Astrocyte (in vitro differentiated cells and primary cell): ENCODE measurements around the gene ADAMTS9. TPM values are rescaled to one million over a fixed set of nuclear protein-coding genes. Genes with fewer than 3 reads are reported as not detected.

Experiments used
- DNase-seq: peaks from one replicate; pipeline ENCODE4 v3.0.0-alpha.2; 2010; ENCODE audit warnings: low read depth
- FAIRE-seq: peaks from 2 replicates; lab custom pipeline; 2011; peaks lifted over from hg19 to GRCh38; lab: Jason Lieb, UNC
- H2AFZ ChIP-seq: 2 replicates; pipeline ENCODE4 v1.6.0; 2012; ENCODE audit warnings: low read depth, low read length, inconsistent platforms
- H3K27ac ChIP-seq: 2 replicates; pipeline ENCODE4 v1.5.1; 2011; ENCODE audit warnings: low read depth, low read length, inconsistent platforms
- H3K27me3 ChIP-seq: 2 replicates; pipeline ENCODE4 v1.6.0; 2011; ENCODE audit warnings: low read length, inconsistent platforms; ENCODE audit not compliant: insufficient read depth
- H3K36me3 ChIP-seq: 2 replicates; pipeline ENCODE4 v1.5.1; 2011; ENCODE audit warnings: low read length, inconsistent platforms; ENCODE audit not compliant: insufficient read depth
- H3K4me1 ChIP-seq: 2 replicates; pipeline ENCODE4 v1.5.1; 2011; ENCODE audit warnings: low read length, inconsistent platforms; ENCODE audit not compliant: insufficient read depth
- H3K4me2 ChIP-seq: 2 replicates; pipeline ENCODE4 v1.6.0; 2012; ENCODE audit warnings: low read length, inconsistent platforms
- H3K4me3 ChIP-seq: 2 replicates; pipeline ENCODE4 v1.5.1; 2011; ENCODE audit warnings: low read depth, mild to moderate bottlenecking, low read length, inconsistent platforms; ENCODE audit not compliant: insufficient read depth
- H3K79me2 ChIP-seq: 2 replicates; pipeline ENCODE4 v1.6.0; 2012; ENCODE audit warnings: mild to moderate bottlenecking, low read length, inconsistent platforms; ENCODE audit not compliant: insufficient read depth
- H3K9ac ChIP-seq: 2 replicates; pipeline ENCODE4 v1.6.0; 2012; ENCODE audit warnings: mild to moderate bottlenecking, low read length, inconsistent platforms
- H3K9me3 ChIP-seq: 2 replicates; pipeline ENCODE4 v1.5.1; 2012; ENCODE audit warnings: low read depth, mild to moderate bottlenecking, low read length, inconsistent platforms; ENCODE audit not compliant: insufficient read depth
- H4K20me1 ChIP-seq: 2 replicates; pipeline ENCODE4 v1.6.0; 2012; ENCODE audit warnings: low read length, inconsistent platforms; ENCODE audit not compliant: insufficient read depth
- H3K27ac Mint-ChIP-seq: one replicate; pipeline ENCODE4 v1.8.0; 2021; ENCODE audit warnings: mild to moderate bottlenecking, mixed read lengths; ENCODE audit not compliant: unreplicated experiment
- H3K27me3 Mint-ChIP-seq: one replicate; pipeline ENCODE4 v1.8.0; 2021; ENCODE audit warnings: low read depth, mixed read lengths; ENCODE audit not compliant: unreplicated experiment
- H3K36me3 Mint-ChIP-seq: one replicate; pipeline ENCODE4 v1.8.0; 2021; ENCODE audit warnings: low read depth, mixed read lengths; ENCODE audit not compliant: unreplicated experiment
- H3K4me1 Mint-ChIP-seq: one replicate; pipeline ENCODE4 v1.8.0; 2021; ENCODE audit warnings: low read depth, mixed read lengths; ENCODE audit not compliant: unreplicated experiment
- H3K4me3 Mint-ChIP-seq: one replicate; pipeline ENCODE4 v1.8.0; 2021; ENCODE audit warnings: mild to moderate bottlenecking, moderate library complexity, mixed read lengths; ENCODE audit not compliant: unreplicated experiment
- H3K9me3 Mint-ChIP-seq: one replicate; pipeline ENCODE4 v1.8.0; 2021; ENCODE audit warnings: mild to moderate bottlenecking, mixed read lengths; ENCODE audit not compliant: unreplicated experiment
- EZH2 ChIP-seq: IDR thresholded peaks from 2 replicates; pipeline ENCODE4 v1.6.1; 2012; ENCODE audit warnings: mild to moderate bottlenecking, low read length, inconsistent platforms; ENCODE audit not compliant: insufficient read depth
- total RNA-seq: library from RNA; stranded (reverse); gene quantifications from 2 replicates; pipeline ENCODE4 v1.2.1, GENCODE V29; 2021
- TF ChIP-seq, protein P1 (sequence below): IDR thresholded peaks from 2 replicates; pipeline ENCODE4 v1.5.1; 2011; ENCODE audit warnings: low read depth, mild to moderate bottlenecking, inconsistent platforms, low read length, moderate library complexity; ENCODE audit not compliant: insufficient read depth

ADAMTS9 gene
- total RNA-seq, 1 donor from 2014 or later = 8.3 TPM

DNA sequence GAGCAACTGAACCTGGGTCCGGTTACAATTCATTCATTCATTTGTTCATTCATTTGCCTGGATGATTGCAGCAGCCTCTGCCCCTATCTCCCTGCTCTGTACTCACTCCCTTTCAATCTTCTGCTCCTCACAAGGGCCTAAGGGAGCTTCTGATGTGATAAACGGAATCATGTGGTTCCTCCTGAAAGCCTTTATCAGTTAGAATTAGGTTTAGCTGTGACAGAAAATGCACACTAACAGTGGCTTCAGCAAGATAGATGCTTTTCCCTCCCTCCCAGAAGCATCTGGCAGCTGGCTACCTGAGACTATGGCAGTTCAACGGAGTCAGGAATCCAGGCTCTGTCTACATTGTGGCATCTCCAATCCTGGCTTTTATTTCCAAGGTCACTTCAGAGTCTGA is 196.0 kb downstream of the ADAMTS9 start:
- no peak for FAIRE-seq

DNA sequence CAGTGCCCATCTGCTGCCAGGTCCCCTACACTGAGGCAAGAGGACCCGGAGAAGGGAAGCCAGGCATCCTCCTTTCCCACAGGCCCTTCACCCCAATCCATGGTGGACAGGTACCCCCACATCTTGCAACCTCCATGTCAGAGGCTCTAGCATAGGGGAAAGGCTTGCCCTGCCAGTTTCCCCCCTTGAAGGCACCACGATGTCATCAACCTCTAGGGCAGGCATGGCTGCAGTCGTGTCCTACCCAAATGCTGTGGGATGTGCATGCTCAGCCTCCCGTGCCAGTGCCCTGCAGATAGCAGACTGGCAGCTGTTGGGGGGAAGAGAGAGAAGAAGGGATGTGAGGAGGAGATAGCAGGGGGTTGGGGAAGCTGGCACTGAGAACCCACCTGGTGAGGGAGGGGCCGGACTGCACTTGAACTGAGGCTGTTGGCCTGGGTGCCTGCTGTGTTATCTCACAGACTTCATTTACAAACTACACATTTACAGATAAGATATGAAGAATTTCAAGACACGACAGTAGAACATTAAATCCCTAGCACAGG is 197.5 kb downstream of the ADAMTS9 start:
- Mint-ChIP-seq H3K36me3 (no peaks in the 10 kb centered on the region), H3K4me1 (peaks cover 8% of the 10 kb centered on the region), H3K9me3 (no peaks in the 10 kb centered on the region), H3K27me3 (peaks cover 19% of the 10 kb centered on the region), H3K4me3 (no peak overlapping the region), H3K27ac (no peak overlapping the region)
- Histone ChIP-seq H4K20me1 (no peaks in the 10 kb centered on the region), H3K4me1 (no peaks in the 10 kb centered on the region), H3K9ac (no peak overlapping the region), H3K79me2 (no peaks in the 10 kb centered on the region), H3K4me2 (no peak overlapping the region), H2AFZ (no peak overlapping the region), H3K27me3 (peaks cover 24% of the 10 kb centered on the region), H3K9me3 (no peaks in the 10 kb centered on the region), H3K27ac (no peak overlapping the region), H3K36me3 (no peaks in the 10 kb centered on the region), H3K4me3 (no peak overlapping the region)
- TF ChIP-seq EZH2 = no peak
- TF ChIP-seq, protein P1, sequence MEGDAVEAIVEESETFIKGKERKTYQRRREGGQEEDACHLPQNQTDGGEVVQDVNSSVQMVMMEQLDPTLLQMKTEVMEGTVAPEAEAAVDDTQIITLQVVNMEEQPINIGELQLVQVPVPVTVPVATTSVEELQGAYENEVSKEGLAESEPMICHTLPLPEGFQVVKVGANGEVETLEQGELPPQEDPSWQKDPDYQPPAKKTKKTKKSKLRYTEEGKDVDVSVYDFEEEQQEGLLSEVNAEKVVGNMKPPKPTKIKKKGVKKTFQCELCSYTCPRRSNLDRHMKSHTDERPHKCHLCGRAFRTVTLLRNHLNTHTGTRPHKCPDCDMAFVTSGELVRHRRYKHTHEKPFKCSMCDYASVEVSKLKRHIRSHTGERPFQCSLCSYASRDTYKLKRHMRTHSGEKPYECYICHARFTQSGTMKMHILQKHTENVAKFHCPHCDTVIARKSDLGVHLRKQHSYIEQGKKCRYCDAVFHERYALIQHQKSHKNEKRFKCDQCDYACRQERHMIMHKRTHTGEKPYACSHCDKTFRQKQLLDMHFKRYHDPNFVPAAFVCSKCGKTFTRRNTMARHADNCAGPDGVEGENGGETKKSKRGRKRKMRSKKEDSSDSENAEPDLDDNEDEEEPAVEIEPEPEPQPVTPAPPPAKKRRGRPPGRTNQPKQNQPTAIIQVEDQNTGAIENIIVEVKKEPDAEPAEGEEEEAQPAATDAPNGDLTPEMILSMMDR = no peak
- no peak for FAIRE-seq
- no peak for DNase-seq

More for the DNA sequence above, 196.0 kb downstream of the ADAMTS9 start:
- peaks cover 8% of the 10 kb centered on the region for H3K4me1 Mint-ChIP-seq
- H3K27ac Mint-ChIP-seq = no peak overlapping the region
- no peaks in the 10 kb centered on the region for H3K36me3 ChIP-seq
- TF ChIP-seq EZH2 = no peak
- TF ChIP-seq, protein P1 = no peak
- H3K27ac ChIP-seq = no peak overlapping the region
- no peak overlapping the region for H3K4me3 Mint-ChIP-seq
- H4K20me1 ChIP-seq = no peaks in the 10 kb centered on the region
- no peak overlapping the region for H3K9ac ChIP-seq
- no peak overlapping the region for H3K4me2 ChIP-seq
- H3K27me3 Mint-ChIP-seq = peaks cover 25% of the 10 kb centered on the region
- peaks cover 24% of the 10 kb centered on the region for H3K27me3 ChIP-seq
- no peaks in the 10 kb centered on the region for H3K9me3 ChIP-seq
- no peak overlapping the region for H3K4me3 ChIP-seq
- no peaks in the 10 kb centered on the region for H3K79me2 ChIP-seq
- H3K4me1 ChIP-seq = no peaks in the 10 kb centered on the region
- H3K9me3 Mint-ChIP-seq = no peaks in the 10 kb centered on the region
- H3K36me3 Mint-ChIP-seq = no peaks in the 10 kb centered on the region
- no peak for DNase-seq
- H2AFZ ChIP-seq = no peak overlapping the region

DNA sequence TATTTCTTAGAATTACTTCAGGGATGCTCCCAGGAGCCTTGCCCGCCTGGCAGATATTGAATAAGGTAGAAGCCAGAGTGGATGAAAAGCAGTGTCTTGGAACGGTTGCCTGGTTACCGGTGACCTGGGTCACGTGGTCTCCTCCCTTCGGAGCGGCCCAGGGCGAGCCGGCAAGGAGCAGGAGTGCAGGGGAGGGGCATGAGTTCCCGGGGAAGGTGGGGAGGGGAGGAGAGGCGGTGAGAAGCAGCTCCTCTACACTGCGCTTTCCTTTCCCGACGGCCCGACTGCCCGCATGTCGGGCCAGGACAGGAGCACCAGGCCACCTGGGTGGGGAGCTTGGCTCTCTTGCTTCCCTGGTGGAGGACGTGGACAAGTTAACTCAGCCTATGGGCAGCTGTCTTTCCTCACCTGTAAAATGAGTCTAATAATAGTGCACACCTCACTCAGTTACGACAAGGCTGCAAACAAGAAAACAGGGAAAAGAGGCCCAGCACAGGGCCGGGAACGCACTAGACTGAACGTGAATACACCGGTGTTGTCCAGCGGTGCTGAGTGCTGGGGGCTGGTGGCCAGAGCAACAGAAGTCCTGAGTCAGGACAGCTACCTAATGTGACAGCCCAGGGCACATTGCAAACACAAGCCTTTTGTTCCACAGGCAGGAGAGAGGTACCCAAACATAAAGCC is 198.3 kb downstream of the ADAMTS9 start:
- Histone ChIP-seq H4K20me1 (no peaks in the 10 kb centered on the region), H3K79me2 (no peaks in the 10 kb centered on the region), H3K27ac (no peak overlapping the region), H3K4me2 (peak overlapping the region; percentile 56), H3K9ac (peak overlapping the region; percentile 12), H3K4me3 (no peak overlapping the region), H2AFZ (peak overlapping the region; percentile 70), H3K4me1 (no peaks in the 10 kb centered on the region), H3K36me3 (no peaks in the 10 kb centered on the region), H3K9me3 (no peaks in the 10 kb centered on the region), H3K27me3 (peaks cover 24% of the 10 kb centered on the region)
- H3K36me3 Mint-ChIP-seq = no peaks in the 10 kb centered on the region
- DNase-seq (peak; percentile 3), FAIRE-seq (no peak)
- H3K4me3 Mint-ChIP-seq = no peak overlapping the region
- H3K27me3 Mint-ChIP-seq = peaks cover 18% of the 10 kb centered on the region
- H3K9me3 Mint-ChIP-seq = no peaks in the 10 kb centered on the region
- TF ChIP-seq, protein P1 = no peak
- peak; percentile 37 for TF ChIP-seq EZH2
- H3K27ac Mint-ChIP-seq = peak overlapping the region; percentile 23
- H3K4me1 Mint-ChIP-seq = peaks cover 9% of the 10 kb centered on the region
